Measurements from ENCODE around the gene TARP.
"Not testable (repeated sequence)": the region's sequence is repeated elsewhere in the genome, so short reads cannot be mapped to it uniquely, and the experiment has no call there.

Gene TARP

DNA sequence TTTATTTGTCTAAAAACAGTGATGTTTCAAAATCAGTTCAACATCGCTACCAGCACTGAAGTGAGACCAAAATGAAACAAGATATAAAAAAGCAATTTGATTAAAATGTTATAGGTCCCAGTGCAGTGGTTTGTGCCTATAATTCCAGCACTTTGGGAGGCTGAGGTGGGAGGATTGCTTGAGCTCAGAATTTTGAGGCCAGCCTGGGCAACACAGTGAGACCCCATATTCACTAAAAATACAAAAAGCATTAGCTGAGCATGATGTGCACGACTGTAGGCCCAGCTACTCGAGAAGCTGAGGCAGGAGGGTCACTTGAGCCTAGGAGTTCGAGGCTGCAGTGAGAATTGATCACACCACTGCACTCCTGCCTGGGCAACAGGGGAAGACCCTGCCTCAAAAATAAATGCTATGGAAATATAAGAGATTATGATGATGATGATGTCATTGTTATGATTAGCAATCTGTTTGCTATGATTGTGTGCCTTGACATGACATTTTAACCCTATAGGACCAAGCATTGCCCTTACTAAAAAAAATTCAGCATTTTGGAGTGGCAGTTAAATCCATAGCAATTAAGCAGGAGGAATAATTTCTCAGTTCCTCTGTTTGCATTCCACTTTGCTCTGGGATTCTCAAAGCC lies 3.6 kb downstream of the TARP start:
- not testable (repeated sequence) for H3K36me3 ChIP-seq (ENCODE audit: control insufficient read depth in 2 of 2, insufficient read depth in 2 of 2, low read length in 1 of 2); H3K4me1 ChIP-seq (ENCODE audit: control insufficient read depth in 2 of 2, insufficient read depth in 2 of 2, low read length in 1 of 2); H3K27ac ChIP-seq (ENCODE audit: low read depth in 2 of 2, low read length in 1 of 2); H3K27me3 ChIP-seq (ENCODE audit: control insufficient read depth in 1 of 2, insufficient read depth in 2 of 2, low read length in 2 of 2); H3K9me3 ChIP-seq (ENCODE audit: control insufficient read depth in 2 of 2, insufficient read depth in 1 of 2, low read depth in 1 of 2, low read length in 1 of 2); H3K4me3 ChIP-seq (ENCODE audit: low read depth in 1 of 2, low read length in 2 of 2)
- 71 to 75% methylated on average over 4 of the region's 4 CpGs for WGBS, 2 donors

DNA sequence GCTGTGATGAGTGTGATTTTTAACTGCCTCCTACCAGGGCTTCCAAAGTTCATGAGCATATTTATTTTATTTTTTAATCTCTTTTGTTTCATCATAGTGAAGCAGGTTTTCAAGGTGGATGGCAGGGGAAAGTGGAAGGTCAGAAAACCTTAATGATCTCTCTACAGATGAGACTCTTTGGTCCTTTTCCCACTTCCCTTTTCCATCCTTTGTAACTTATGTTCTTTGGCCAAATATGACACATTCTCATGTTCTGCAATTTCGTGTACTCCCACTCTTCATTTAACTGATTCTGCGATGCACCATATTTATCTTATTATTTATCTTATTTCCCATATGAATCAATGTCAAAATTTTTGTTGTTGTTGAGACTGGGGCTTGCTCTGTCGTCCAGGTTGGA lies 7.5 kb downstream of the TARP start:
- not testable (repeated sequence) for H3K4me3 ChIP-seq (ENCODE audit: low read depth in 1 of 2, low read length in 2 of 2); H3K36me3 ChIP-seq (ENCODE audit: control insufficient read depth in 2 of 2, insufficient read depth in 2 of 2, low read length in 1 of 2); H3K27ac ChIP-seq (ENCODE audit: low read depth in 2 of 2, low read length in 1 of 2); H3K9me3 ChIP-seq (ENCODE audit: control insufficient read depth in 2 of 2, insufficient read depth in 1 of 2, low read depth in 1 of 2, low read length in 1 of 2); H3K4me1 ChIP-seq (ENCODE audit: control insufficient read depth in 2 of 2, insufficient read depth in 2 of 2, low read length in 1 of 2); H3K27me3 ChIP-seq (ENCODE audit: control insufficient read depth in 1 of 2, insufficient read depth in 2 of 2, low read length in 2 of 2)
- WGBS, 2 donors, result 58% methylated on average over 3 of the region's 3 CpGs

GRCh38 chr7:38264602-38265001 lies 8.8 kb downstream of the TARP start:
- not testable (repeated sequence) for H3K4me1 ChIP-seq (ENCODE audit: control insufficient read depth in 2 of 2, insufficient read depth in 2 of 2, low read length in 1 of 2); H3K36me3 ChIP-seq (ENCODE audit: control insufficient read depth in 2 of 2, insufficient read depth in 2 of 2, low read length in 1 of 2); H3K27ac ChIP-seq (ENCODE audit: low read depth in 2 of 2, low read length in 1 of 2); H3K9me3 ChIP-seq (ENCODE audit: control insufficient read depth in 2 of 2, insufficient read depth in 1 of 2, low read depth in 1 of 2, low read length in 1 of 2); H3K27me3 ChIP-seq (ENCODE audit: control insufficient read depth in 1 of 2, insufficient read depth in 2 of 2, low read length in 2 of 2); H3K4me3 ChIP-seq (ENCODE audit: low read depth in 1 of 2, low read length in 2 of 2)
- WGBS, 2 donors, result 17 to 29% methylated on average over 1 of the region's 1 CpG

DNA sequence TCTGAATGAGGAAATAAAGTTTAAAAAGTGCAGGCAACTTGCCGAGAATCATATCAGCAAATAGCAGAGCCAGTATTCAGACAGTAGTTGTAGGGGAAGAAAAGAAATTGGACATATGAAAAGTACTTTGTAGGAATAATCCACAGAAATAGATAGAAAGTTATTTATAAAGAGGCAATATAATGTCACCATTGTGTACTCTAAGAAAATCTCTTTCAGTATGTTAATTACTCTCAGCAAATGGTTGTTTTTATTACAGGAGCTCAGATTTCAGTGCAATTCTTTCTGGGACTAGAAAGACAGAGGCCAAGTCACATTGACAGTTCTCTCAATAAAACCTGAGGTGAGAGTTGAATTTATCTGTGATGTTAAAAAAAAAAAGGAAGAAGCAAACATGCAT lies 10.2 kb downstream of the TARP start:
- H3K4me1 ChIP-seq (ENCODE audit: control insufficient read depth in 2 of 2, insufficient read depth in 2 of 2, low read length in 1 of 2); H3K36me3 ChIP-seq (ENCODE audit: control insufficient read depth in 2 of 2, insufficient read depth in 2 of 2, low read length in 1 of 2); H3K27me3 ChIP-seq (ENCODE audit: control insufficient read depth in 1 of 2, insufficient read depth in 2 of 2, low read length in 2 of 2); H3K4me3 ChIP-seq (ENCODE audit: low read depth in 1 of 2, low read length in 2 of 2); H3K27ac ChIP-seq (ENCODE audit: low read depth in 2 of 2, low read length in 1 of 2); H3K9me3 ChIP-seq (ENCODE audit: control insufficient read depth in 2 of 2, insufficient read depth in 1 of 2, low read depth in 1 of 2, low read length in 1 of 2): not testable (repeated sequence)
- WGBS, 2 donors, result 54 to 55% methylated on average over 1 of the region's 1 CpG

- H3K4me3 ChIP-seq (ENCODE audit: low read depth in 1 of 2, low read length in 2 of 2), result no peak overlapping the region
- H3K4me1 ChIP-seq (ENCODE audit: control insufficient read depth in 2 of 2, insufficient read depth in 2 of 2, low read length in 1 of 2), result no peaks in the 10 kb centered on the region
- no peak overlapping the region for H3K27ac ChIP-seq (ENCODE audit: low read depth in 2 of 2, low read length in 1 of 2)
- WGBS, 2 donors, result 77 to 83% methylated on average over 5 of the region's 5 CpGs
- no peaks in the 10 kb centered on the region for H3K36me3 ChIP-seq (ENCODE audit: control insufficient read depth in 2 of 2, insufficient read depth in 2 of 2, low read length in 1 of 2)
- H3K9me3 ChIP-seq (ENCODE audit: control insufficient read depth in 2 of 2, insufficient read depth in 1 of 2, low read depth in 1 of 2, low read length in 1 of 2), result peaks cover 0 to 2% of the 10 kb centered on the region in 2 donors
- H3K27me3 ChIP-seq (ENCODE audit: control insufficient read depth in 1 of 2, insufficient read depth in 2 of 2, low read length in 2 of 2), result no peaks in the 10 kb centered on the region
Observed at GRCh38 chr7:38262545-38262944, 10.9 kb downstream of the TARP start.

DNA sequence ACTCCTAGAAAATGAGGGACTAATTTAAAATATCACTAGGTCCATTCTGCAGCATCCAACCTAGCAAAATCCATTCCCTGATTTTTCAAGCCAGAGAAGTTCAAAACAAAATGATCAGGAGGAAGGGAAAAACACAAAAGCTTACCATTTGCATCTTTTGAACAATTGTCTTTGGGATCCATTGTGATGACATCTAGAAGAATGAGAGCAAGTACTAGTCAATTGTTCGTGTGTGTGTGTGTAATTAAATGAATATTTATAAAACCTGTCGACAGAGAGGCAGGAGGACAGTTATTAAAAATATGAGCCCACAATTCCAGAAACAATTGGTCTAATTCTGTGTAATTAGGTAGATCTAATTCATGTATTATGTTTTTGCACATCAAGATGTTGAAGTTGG lies 11.4 kb downstream of the TARP start:
- not testable (repeated sequence) for H3K4me1 ChIP-seq (ENCODE audit: control insufficient read depth in 2 of 2, insufficient read depth in 2 of 2, low read length in 1 of 2); H3K9me3 ChIP-seq (ENCODE audit: control insufficient read depth in 2 of 2, insufficient read depth in 1 of 2, low read depth in 1 of 2, low read length in 1 of 2); H3K27ac ChIP-seq (ENCODE audit: low read depth in 2 of 2, low read length in 1 of 2); H3K27me3 ChIP-seq (ENCODE audit: control insufficient read depth in 1 of 2, insufficient read depth in 2 of 2, low read length in 2 of 2); H3K4me3 ChIP-seq (ENCODE audit: low read depth in 1 of 2, low read length in 2 of 2); H3K36me3 ChIP-seq (ENCODE audit: control insufficient read depth in 2 of 2, insufficient read depth in 2 of 2, low read length in 1 of 2)
- 61 to 63% methylated on average over 2 of the region's 2 CpGs for WGBS, 2 donors

DNA sequence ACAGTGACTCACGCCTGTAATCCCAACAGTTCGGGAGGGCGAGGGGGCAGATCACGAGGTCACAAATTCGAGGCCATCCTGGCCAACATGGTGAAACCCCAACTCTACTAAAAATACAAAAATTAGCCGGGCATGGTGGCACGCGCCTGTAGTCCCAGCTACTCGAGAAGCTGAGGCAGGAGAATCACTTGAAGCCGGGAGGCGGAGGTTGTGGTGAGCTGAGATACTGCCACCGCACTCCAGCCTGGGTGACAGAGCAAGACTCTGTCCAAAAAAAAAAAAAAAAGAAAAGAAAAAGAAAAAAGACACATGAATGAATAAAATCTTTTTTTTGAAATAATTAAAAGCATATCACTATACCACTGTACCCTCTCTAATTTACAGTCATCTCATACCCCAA lies 11.8 kb downstream of the TARP start:
- H3K9me3 ChIP-seq (ENCODE audit: control insufficient read depth in 2 of 2, insufficient read depth in 1 of 2, low read depth in 1 of 2, low read length in 1 of 2); H3K36me3 ChIP-seq (ENCODE audit: control insufficient read depth in 2 of 2, insufficient read depth in 2 of 2, low read length in 1 of 2); H3K4me3 ChIP-seq (ENCODE audit: low read depth in 1 of 2, low read length in 2 of 2); H3K27ac ChIP-seq (ENCODE audit: low read depth in 2 of 2, low read length in 1 of 2); H3K27me3 ChIP-seq (ENCODE audit: control insufficient read depth in 1 of 2, insufficient read depth in 2 of 2, low read length in 2 of 2); H3K4me1 ChIP-seq (ENCODE audit: control insufficient read depth in 2 of 2, insufficient read depth in 2 of 2, low read length in 1 of 2): not testable (repeated sequence)
- 85% methylated on average over 12 of the region's 12 CpGs for WGBS, 2 donors

DNA sequence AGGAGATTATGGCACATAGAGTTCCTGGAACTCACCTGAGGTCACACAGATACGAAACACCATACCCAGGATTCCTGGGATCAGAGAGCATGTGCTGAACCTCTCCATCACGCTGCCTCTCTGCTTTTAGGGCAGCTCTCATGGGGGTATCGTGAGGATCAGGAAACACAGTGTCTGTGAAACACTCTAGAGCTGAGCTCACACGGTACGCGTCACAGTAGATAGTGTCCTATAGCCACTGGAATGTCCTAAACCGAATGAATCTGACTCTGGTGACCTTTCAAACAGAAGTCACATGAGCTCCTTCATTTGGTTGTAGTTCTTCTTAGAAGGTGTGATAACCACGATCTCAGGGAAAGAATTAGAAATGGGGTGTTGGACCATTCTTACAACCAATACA lies 14.3 kb downstream of the TARP start:
- H3K9me3 ChIP-seq (ENCODE audit: control insufficient read depth in 2 of 2, insufficient read depth in 1 of 2, low read depth in 1 of 2, low read length in 1 of 2); H3K27me3 ChIP-seq (ENCODE audit: control insufficient read depth in 1 of 2, insufficient read depth in 2 of 2, low read length in 2 of 2); H3K4me1 ChIP-seq (ENCODE audit: control insufficient read depth in 2 of 2, insufficient read depth in 2 of 2, low read length in 1 of 2); H3K4me3 ChIP-seq (ENCODE audit: low read depth in 1 of 2, low read length in 2 of 2); H3K27ac ChIP-seq (ENCODE audit: low read depth in 2 of 2, low read length in 1 of 2); H3K36me3 ChIP-seq (ENCODE audit: control insufficient read depth in 2 of 2, insufficient read depth in 2 of 2, low read length in 1 of 2): not testable (repeated sequence)
- 88 to 91% methylated on average over 8 of the region's 8 CpGs for WGBS, 2 donors

- Histone ChIP-seq H3K4me3 (ENCODE audit: low read depth in 1 of 2, low read length in 2 of 2) (no peak overlapping the region), H3K27me3 (ENCODE audit: control insufficient read depth in 1 of 2, insufficient read depth in 2 of 2, low read length in 2 of 2) (no peaks in the 10 kb centered on the region), H3K4me1 (ENCODE audit: control insufficient read depth in 2 of 2, insufficient read depth in 2 of 2, low read length in 1 of 2) (no peaks in the 10 kb centered on the region), H3K27ac (ENCODE audit: low read depth in 2 of 2, low read length in 1 of 2) (no peak overlapping the region), H3K36me3 (ENCODE audit: control insufficient read depth in 2 of 2, insufficient read depth in 2 of 2, low read length in 1 of 2) (no peaks in the 10 kb centered on the region), H3K9me3 (ENCODE audit: control insufficient read depth in 2 of 2, insufficient read depth in 1 of 2, low read depth in 1 of 2, low read length in 1 of 2) (no peaks in the 10 kb centered on the region)
- WGBS, 2 donors, result 79 to 83% methylated on average over 2 of the region's 2 CpGs
Observed at GRCh38 chr7:38257350-38257677, 16.1 kb downstream of the TARP start.

GRCh38 chr7:38249849-38250248 lies 23.6 kb downstream of the TARP start:
- WGBS, 2 donors, result 53 to 63% methylated on average over 3 of the region's 3 CpGs
- not testable (repeated sequence) for H3K27ac ChIP-seq (ENCODE audit: low read depth in 2 of 2, low read length in 1 of 2); H3K9me3 ChIP-seq (ENCODE audit: control insufficient read depth in 2 of 2, insufficient read depth in 1 of 2, low read depth in 1 of 2, low read length in 1 of 2); H3K4me3 ChIP-seq (ENCODE audit: low read depth in 1 of 2, low read length in 2 of 2); H3K36me3 ChIP-seq (ENCODE audit: control insufficient read depth in 2 of 2, insufficient read depth in 2 of 2, low read length in 1 of 2); H3K27me3 ChIP-seq (ENCODE audit: control insufficient read depth in 1 of 2, insufficient read depth in 2 of 2, low read length in 2 of 2); H3K4me1 ChIP-seq (ENCODE audit: control insufficient read depth in 2 of 2, insufficient read depth in 2 of 2, low read length in 1 of 2)
